Upper lobe of left lung (tissue), 4 donors: Measurements from ENCODE around the gene ADD2.

Experiments used
- EP300 ChIP-seq, 4 donors: sonication (generic); formaldehyde crosslinking; IDR thresholded peaks; one replicate each; pipeline ENCODE4 v1.5.1; 2017; ENCODE audit warnings: antibody characterized with exemption in 4 of 4, control low read depth in 2 of 4
- POLR2A ChIP-seq, 4 donors: fragments of 450-650 bp; IDR thresholded peaks; one replicate each; pipeline ENCODE4 v1.5.1; 2016 to 2017; ENCODE audit warnings: antibody characterized with exemption in 4 of 4, mild to moderate bottlenecking in 2 of 4
- POLR2AphosphoS5 ChIP-seq, 2 donors: sonication (generic); formaldehyde crosslinking; IDR thresholded peaks; one replicate each; pipeline ENCODE4 v1.5.1; 2017; ENCODE audit warnings: antibody characterized with exemption in 2 of 2
- TF ChIP-seq, protein P1 (sequence below), 6 experiments: fragments of 450-650 bp in 4 of 6; fragments of 200-600 bp in 2 of 6; sonication (generic) in 2 of 6; IDR thresholded peaks; one replicate each; pipeline ENCODE4 v1.5.1; 2016 to 2019; ENCODE audit warnings: antibody characterized with exemption in 6 of 6

DNA sequence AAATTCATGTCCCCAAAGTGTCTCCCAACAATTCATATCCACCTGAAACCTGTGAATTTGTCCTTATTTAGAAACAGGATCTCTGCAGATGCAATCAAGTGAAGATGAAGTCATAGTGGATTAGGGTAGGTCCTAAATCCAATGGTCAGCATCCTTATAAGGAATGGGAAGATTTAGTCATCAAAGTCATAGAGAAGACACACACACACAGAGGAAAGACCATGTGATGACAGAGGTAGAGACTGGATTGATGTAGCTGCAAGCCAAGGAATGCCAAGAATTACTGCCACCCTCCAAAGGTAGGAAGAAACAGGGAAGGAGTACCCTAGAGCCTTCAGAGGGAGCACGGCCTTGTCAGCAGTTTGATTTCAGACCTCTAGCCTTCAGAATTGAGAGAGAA, 17.7 kb downstream of the ADD2 start:
- TF ChIP-seq, protein P1, sequence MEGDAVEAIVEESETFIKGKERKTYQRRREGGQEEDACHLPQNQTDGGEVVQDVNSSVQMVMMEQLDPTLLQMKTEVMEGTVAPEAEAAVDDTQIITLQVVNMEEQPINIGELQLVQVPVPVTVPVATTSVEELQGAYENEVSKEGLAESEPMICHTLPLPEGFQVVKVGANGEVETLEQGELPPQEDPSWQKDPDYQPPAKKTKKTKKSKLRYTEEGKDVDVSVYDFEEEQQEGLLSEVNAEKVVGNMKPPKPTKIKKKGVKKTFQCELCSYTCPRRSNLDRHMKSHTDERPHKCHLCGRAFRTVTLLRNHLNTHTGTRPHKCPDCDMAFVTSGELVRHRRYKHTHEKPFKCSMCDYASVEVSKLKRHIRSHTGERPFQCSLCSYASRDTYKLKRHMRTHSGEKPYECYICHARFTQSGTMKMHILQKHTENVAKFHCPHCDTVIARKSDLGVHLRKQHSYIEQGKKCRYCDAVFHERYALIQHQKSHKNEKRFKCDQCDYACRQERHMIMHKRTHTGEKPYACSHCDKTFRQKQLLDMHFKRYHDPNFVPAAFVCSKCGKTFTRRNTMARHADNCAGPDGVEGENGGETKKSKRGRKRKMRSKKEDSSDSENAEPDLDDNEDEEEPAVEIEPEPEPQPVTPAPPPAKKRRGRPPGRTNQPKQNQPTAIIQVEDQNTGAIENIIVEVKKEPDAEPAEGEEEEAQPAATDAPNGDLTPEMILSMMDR (IDR thresholded peaks at IDR 0.05): no peak
- no peak for TF ChIP-seq EP300 (IDR thresholded peaks at IDR 0.05)
- TF ChIP-seq POLR2A (IDR thresholded peaks at IDR 0.05): no peak
- TF ChIP-seq POLR2AphosphoS5 (IDR thresholded peaks at IDR 0.05): no peak
